GM20431 (cell line): ENCODE data around the gene CDH8.

Experiments
- in situ Hi-C: fragments of 300-500 bp; cut with MseI, MboI; formaldehyde crosslinking; loops from one replicate; pipeline ENCODE4 v1.15.0; 2020; ENCODE audit warnings: low sequenced_read_pairs; ENCODE audit not compliant: unreplicated experiment

CDH8 gene

GRCh38 chr16:61678182-61678581 is 358.1 kb downstream of the CDH8 start:
- in situ Hi-C loops = no loop called here

- in situ Hi-C loops = no loop called here
Measured at GRCh38 chr16:61677776-61678175, 358.5 kb downstream of the CDH8 start.

GRCh38 chr16:61676740-61677139 is 359.5 kb downstream of the CDH8 start:
- in situ Hi-C loops = no loop called here

- in situ Hi-C loops = no loop called here
Measured at GRCh38 chr16:61671161-61671560, 365.1 kb downstream of the CDH8 start.

- in situ Hi-C loops = no loop called here
Measured at GRCh38 chr16:61665512-61665911, 370.7 kb downstream of the CDH8 start.

- in situ Hi-C loops = no loop called here
Measured at GRCh38 chr16:61659936-61660335, 376.3 kb downstream of the CDH8 start.

- in situ Hi-C loops = no loop called here
Measured at GRCh38 chr16:61654962-61655361, 381.3 kb downstream of the CDH8 start.

GRCh38 chr16:61653544-61653943 is 382.7 kb downstream of the CDH8 start:
- in situ Hi-C loops = no loop called here

- in situ Hi-C loops = no loop called here
Measured at GRCh38 chr16:61645561-61645960, 390.7 kb downstream of the CDH8 start.

- in situ Hi-C loops = no loop called here
Measured at GRCh38 chr16:61644736-61645135, 391.5 kb downstream of the CDH8 start.

- in situ Hi-C loops = no loop called here
Measured at GRCh38 chr16:61617219-61617783, 418.9 kb downstream of the CDH8 start.

- in situ Hi-C loops = no loop called here
Measured at GRCh38 chr16:61616088-61616487, 420.1 kb downstream of the CDH8 start.

GRCh38 chr16:61611847-61612491 is 424.3 kb downstream of the CDH8 start:
- in situ Hi-C loops = no loop called here

GRCh38 chr16:61606581-61606980 is 429.7 kb downstream of the CDH8 start:
- in situ Hi-C loops = no loop called here
